Tibial nerve (tissue), 4 donors: ENCODE results near the gene ATP6V0E1.

ENCODE experiments used
- EP300 ChIP-seq, 2 donors: sonication (generic); formaldehyde crosslinking; IDR thresholded peaks; one replicate each; pipeline ENCODE4 v1.6.1; 2017; ENCODE audit warnings: antibody characterized with exemption in 2 of 2, mild to moderate bottlenecking in 1 of 2
- POLR2A ChIP-seq, 2 donors: fragments of 450-650 bp; IDR thresholded peaks; one replicate each; pipeline ENCODE4 v1.6.1; 2017; ENCODE audit warnings: antibody characterized with exemption in 2 of 2, mild to moderate bottlenecking in 2 of 2, moderate library complexity in 2 of 2
- TF ChIP-seq, protein P1 (sequence below), 5 experiments: fragments of 200-600 bp in 3 of 5; fragments of 450-650 bp in 2 of 5; sonication (generic) in 3 of 5; IDR thresholded peaks; one replicate each; pipeline ENCODE4 v1.5.1; 2016 to 2019; ENCODE audit warnings: antibody characterized with exemption in 5 of 5, mild to moderate bottlenecking in 3 of 5, moderate library complexity in 2 of 5

DNA sequence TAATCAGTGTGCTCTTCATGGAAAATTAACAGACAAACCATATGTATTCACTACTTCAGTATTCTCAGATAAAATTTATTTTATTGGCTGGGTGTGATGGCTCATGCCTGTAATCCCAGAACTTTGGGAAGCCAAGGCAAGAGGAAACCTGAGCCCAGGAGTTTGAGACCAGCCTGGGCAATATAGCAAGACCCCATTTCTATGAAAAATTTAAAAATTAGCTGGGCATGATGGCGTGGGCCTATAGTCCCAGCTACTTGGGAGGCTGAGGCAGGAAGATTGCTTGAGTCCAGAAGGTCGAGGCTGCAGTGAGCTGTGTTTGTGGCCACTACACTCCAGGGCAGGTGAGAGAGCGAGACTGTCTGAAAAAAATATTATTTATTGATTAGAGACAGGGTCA, 49.2 kb downstream of the ATP6V0E1 start:
- TF ChIP-seq, protein P1, sequence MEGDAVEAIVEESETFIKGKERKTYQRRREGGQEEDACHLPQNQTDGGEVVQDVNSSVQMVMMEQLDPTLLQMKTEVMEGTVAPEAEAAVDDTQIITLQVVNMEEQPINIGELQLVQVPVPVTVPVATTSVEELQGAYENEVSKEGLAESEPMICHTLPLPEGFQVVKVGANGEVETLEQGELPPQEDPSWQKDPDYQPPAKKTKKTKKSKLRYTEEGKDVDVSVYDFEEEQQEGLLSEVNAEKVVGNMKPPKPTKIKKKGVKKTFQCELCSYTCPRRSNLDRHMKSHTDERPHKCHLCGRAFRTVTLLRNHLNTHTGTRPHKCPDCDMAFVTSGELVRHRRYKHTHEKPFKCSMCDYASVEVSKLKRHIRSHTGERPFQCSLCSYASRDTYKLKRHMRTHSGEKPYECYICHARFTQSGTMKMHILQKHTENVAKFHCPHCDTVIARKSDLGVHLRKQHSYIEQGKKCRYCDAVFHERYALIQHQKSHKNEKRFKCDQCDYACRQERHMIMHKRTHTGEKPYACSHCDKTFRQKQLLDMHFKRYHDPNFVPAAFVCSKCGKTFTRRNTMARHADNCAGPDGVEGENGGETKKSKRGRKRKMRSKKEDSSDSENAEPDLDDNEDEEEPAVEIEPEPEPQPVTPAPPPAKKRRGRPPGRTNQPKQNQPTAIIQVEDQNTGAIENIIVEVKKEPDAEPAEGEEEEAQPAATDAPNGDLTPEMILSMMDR (IDR thresholded peaks at IDR 0.05): no peak
- TF ChIP-seq POLR2A (IDR thresholded peaks at IDR 0.05) (no peak), EP300 (IDR thresholded peaks at IDR 0.05) (no peak)
